Natural killer cell treated with Interleukin-12 subunit alpha and Interleukin-12 subunit beta and Interleukin-15 and Interleukin-18, amount 100 ng/mL, for 72 hours (primary cell): Measurements from ENCODE around the gene RPP30. TPM values are rescaled to one million over a fixed set of nuclear protein-coding genes. Genes with fewer than 3 reads are reported as not detected.

ENCODE experiments used
- ATAC-seq, 2 donors: fragments of 150-1000 bp; cut with Tn5 transposase in 1 of 2; sonication (Bioruptor Pico), chemical (Tn5 transposase) in 1 of 2; 2 replicates each; pipeline ENCODE4 v1.10.0; 2021
- DNase-seq: peaks from one replicate; pipeline ENCODE4 v3.0.0; 2022; ENCODE audit warnings: low spot score
- H3K27ac Mint-ChIP-seq, 2 donors: 1 replicate in 1 of 2; 2 replicates in 1 of 2; pipeline ENCODE4 v1.8.0; 2022; ENCODE audit warnings: mixed read lengths in 2 of 2, mild to moderate bottlenecking in 1 of 2, moderate library complexity in 1 of 2
- H3K27me3 Mint-ChIP-seq, 2 donors: 1 replicate in 1 of 2; 2 replicates in 1 of 2; pipeline ENCODE4 v1.8.0; 2022; ENCODE audit warnings: mixed read lengths in 2 of 2
- H3K36me3 Mint-ChIP-seq: one replicate; pipeline ENCODE4 v1.8.0; 2022; ENCODE audit warnings: mixed read lengths
- H3K4me1 Mint-ChIP-seq, 2 donors: 1 replicate in 1 of 2; 2 replicates in 1 of 2; pipeline ENCODE4 v1.8.0; 2022; ENCODE audit warnings: low read depth in 2 of 2, mixed read lengths in 2 of 2, mild to moderate bottlenecking in 1 of 2
- H3K4me3 Mint-ChIP-seq: one replicate; pipeline ENCODE4 v1.8.0; 2022; ENCODE audit warnings: mixed read lengths
- H3K9me3 Mint-ChIP-seq: 2 replicates; pipeline ENCODE4 v1.8.0; 2022; ENCODE audit warnings: mixed read lengths
- total RNA-seq, 2 donors: library from RNA; stranded (reverse); gene quantifications; one replicate each; pipeline ENCODE4 v1.2.3, GENCODE V29; 2022

Gene RPP30
- total RNA-seq, 2 donors from 2014 or later: 46.9 to 69.7 TPM

- H3K36me3 Mint-ChIP-seq: no peaks in the 10 kb centered on the region
- no peak for ATAC-seq
- no peaks in the 10 kb centered on the region for H3K4me1 Mint-ChIP-seq
- H3K9me3 Mint-ChIP-seq: no peaks in the 10 kb centered on the region
- no peak for DNase-seq
- no peak overlapping the region for H3K27ac Mint-ChIP-seq
- H3K4me3 Mint-ChIP-seq: no peak overlapping the region
- peaks cover 17 to 38% of the 10 kb centered on the region in 2 donors for H3K27me3 Mint-ChIP-seq
Measured at GRCh38 chr10:90915766-90916075, 43.9 kb downstream of the RPP30 start.

GRCh38 chr10:90916392-90917237 lies 44.8 kb downstream of the RPP30 start:
- Mint-ChIP-seq H3K4me3 (no peak overlapping the region), H3K36me3 (no peaks in the 10 kb centered on the region), H3K4me1 (no peaks in the 10 kb centered on the region), H3K27me3 (peaks cover 17 to 38% of the 10 kb centered on the region in 2 donors), H3K9me3 (no peaks in the 10 kb centered on the region), H3K27ac (no peak overlapping the region)
- DNase-seq (no peak), ATAC-seq (no peak)

DNA sequence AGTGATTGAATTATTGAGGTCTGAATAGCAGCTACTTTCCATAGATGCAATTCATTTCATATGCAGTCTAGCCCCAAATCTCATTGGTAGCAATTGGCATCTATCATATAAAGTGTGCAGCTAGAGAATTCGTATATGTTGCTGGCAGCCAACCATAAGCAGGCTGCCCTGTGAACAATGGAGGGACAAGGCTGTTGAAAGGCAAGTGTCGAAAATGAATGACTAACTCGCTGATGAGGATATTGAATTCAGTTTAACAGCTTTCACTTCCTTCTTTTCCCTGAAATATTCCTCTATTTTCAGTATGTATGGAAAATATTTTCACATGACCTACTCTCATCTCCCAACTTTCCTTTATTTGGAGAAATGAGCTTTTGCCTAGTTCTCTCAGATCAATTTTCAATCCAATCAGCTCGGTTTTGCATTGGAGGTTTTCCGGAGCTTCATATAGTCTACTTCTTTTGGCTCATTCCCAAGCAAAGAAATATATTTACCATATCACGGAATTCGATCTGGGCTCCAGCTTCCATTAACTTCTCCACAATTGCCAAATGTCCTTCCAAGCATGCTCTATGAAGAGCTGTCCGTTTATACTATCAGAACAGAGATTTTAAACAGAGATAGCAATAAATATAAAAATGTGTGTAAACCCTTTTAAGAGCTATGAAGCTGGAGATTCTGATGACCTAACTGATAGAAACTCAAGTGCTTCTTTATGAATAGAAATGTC lies 45.6 kb downstream of the RPP30 start:
- H3K27ac Mint-ChIP-seq: no peak overlapping the region
- ATAC-seq: no peak
- DNase-seq: no peak
- H3K4me3 Mint-ChIP-seq: no peak overlapping the region
- H3K27me3 Mint-ChIP-seq: peaks cover 14 to 45% of the 10 kb centered on the region in 2 donors
- no peaks in the 10 kb centered on the region for H3K9me3 Mint-ChIP-seq
- no peaks in the 10 kb centered on the region for H3K4me1 Mint-ChIP-seq
- no peaks in the 10 kb centered on the region for H3K36me3 Mint-ChIP-seq

- peaks cover 18 to 50% of the 10 kb centered on the region in 2 donors for H3K27me3 Mint-ChIP-seq
Measured at GRCh38 chr10:90917968-90918318, 46.2 kb downstream of the RPP30 start.

GRCh38 chr10:90919683-90920574 lies 48.2 kb downstream of the RPP30 start:
- H3K4me1 Mint-ChIP-seq: no peaks in the 10 kb centered on the region
- ATAC-seq: no peak
- H3K36me3 Mint-ChIP-seq: no peaks in the 10 kb centered on the region
- no peak overlapping the region for H3K4me3 Mint-ChIP-seq
- H3K27me3 Mint-ChIP-seq: peaks cover 24 to 54% of the 10 kb centered on the region in 2 donors
- no peak for DNase-seq
- H3K27ac Mint-ChIP-seq: no peak overlapping the region
- H3K9me3 Mint-ChIP-seq: no peaks in the 10 kb centered on the region

More at GRCh38 chr10:90917968-90918318, 46.2 kb downstream of the RPP30 start:
- no peak for ATAC-seq
- Mint-ChIP-seq H3K4me3 (no peak overlapping the region), H3K36me3 (no peaks in the 10 kb centered on the region), H3K4me1 (no peaks in the 10 kb centered on the region), H3K27ac (no peak overlapping the region), H3K9me3 (no peaks in the 10 kb centered on the region)
- no peak for DNase-seq

DNA sequence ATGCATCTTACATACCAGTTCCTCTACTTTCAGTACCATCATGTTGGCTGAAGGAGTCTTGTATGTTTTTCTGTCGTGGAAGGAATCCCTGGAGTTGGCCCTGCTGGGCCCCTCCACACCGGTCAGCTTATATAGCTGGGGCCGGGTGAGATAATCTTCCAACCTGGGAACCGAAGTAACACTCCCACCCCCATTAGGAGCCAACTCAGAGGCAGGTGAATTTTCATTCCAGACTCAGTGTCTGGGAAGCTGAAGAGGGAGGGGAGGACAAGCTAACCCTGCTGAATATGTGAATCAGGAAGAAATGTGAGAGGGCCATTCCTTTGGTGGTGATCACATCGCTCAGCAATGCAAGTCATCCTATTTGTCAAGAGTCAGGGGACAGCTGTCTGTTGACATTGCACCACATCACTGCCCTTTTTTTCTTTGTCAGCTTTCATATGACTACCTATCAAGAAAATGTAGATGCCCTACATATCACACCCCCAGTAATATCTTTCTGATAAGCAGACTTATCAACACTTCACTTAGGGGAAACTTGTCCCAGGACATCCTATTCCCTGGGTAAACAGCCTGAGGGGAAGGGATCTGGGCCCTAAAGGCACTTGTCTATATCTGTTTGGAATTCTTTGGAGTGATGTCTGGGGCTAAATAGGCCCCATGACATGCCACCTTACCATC lies 49.4 kb downstream of the RPP30 start, which contains the start of gene ANKRD1:
ANKRD1 (minus strand) TSS at position 102 of the 681 bp plus-strand sequence; CDS start at position 42, 60 bp downstream.
- Mint-ChIP-seq H3K4me3 (no peak within 1 kb of the TSS), H3K9me3 (no peaks in the 10 kb centered on the region)
- no peak for ATAC-seq

GRCh38 chr10:90921906-90922305 lies 50.1 kb downstream of the RPP30 start:
- no peaks in the 10 kb centered on the region for H3K36me3 Mint-ChIP-seq
- peaks cover 17 to 42% of the 10 kb centered on the region in 2 donors for H3K27me3 Mint-ChIP-seq
- no peaks in the 10 kb centered on the region for H3K9me3 Mint-ChIP-seq
- ATAC-seq: no peak
- no peak overlapping the region for H3K4me3 Mint-ChIP-seq
- H3K4me1 Mint-ChIP-seq: no peaks in the 10 kb centered on the region
- DNase-seq: no peak
- no peak overlapping the region for H3K27ac Mint-ChIP-seq

More for the DNA sequence above, 49.4 kb downstream of the RPP30 start, which contains the start of gene ANKRD1:
- Mint-ChIP-seq H3K27me3 (peaks cover 20 to 46% of the 10 kb centered on the region in 2 donors), H3K4me1 (no peaks in the 10 kb centered on the region), H3K36me3 (no peaks in the 10 kb centered on the region), H3K27ac (no peak within 1 kb of the TSS)
- no peak for DNase-seq

DNA sequence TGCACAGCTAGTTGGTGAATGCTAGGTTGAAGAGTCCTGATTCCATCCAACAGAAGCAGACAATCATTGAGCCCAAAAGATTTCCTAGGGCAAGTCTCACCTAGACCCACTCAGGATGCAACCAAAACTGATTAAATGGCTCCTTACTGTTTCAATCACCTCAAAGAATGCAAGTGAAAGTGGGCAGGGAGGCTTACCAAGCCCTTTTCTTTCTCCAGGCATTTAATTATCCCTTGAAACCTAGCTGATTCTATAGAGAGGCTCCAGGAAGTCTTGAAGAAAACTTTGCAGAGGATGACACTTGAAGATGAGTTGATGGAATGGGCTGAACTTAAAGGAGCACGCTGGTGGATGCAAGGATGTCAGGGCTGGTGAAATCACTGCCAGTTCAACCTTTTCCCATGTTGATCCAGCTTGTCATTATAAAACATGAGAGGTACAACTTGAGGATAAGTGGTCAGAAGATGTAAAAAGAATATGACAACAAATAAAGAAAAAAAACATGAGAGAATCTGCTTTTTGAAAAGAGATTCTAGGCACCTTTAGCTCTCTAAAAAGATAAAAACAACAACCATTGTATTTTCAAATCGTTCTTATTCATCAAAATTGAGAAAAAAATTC lies 51.4 kb downstream of the RPP30 start:
- no peak for ATAC-seq
- Mint-ChIP-seq H3K9me3 (no peaks in the 10 kb centered on the region), H3K4me1 (no peaks in the 10 kb centered on the region), H3K4me3 (no peak overlapping the region), H3K36me3 (no peaks in the 10 kb centered on the region), H3K27ac (no peak overlapping the region), H3K27me3 (peaks cover 14 to 38% of the 10 kb centered on the region in 2 donors)
- DNase-seq: no peak

- no peak for ATAC-seq
- no peak overlapping the region for H3K4me3 Mint-ChIP-seq
- H3K27ac Mint-ChIP-seq: no peak overlapping the region
- no peaks in the 10 kb centered on the region for H3K9me3 Mint-ChIP-seq
- H3K4me1 Mint-ChIP-seq: no peaks in the 10 kb centered on the region
- H3K36me3 Mint-ChIP-seq: no peaks in the 10 kb centered on the region
- peaks cover 19 to 48% of the 10 kb centered on the region in 2 donors for H3K27me3 Mint-ChIP-seq
- DNase-seq: no peak
Measured at GRCh38 chr10:90924552-90924951, 52.8 kb downstream of the RPP30 start.

DNA sequence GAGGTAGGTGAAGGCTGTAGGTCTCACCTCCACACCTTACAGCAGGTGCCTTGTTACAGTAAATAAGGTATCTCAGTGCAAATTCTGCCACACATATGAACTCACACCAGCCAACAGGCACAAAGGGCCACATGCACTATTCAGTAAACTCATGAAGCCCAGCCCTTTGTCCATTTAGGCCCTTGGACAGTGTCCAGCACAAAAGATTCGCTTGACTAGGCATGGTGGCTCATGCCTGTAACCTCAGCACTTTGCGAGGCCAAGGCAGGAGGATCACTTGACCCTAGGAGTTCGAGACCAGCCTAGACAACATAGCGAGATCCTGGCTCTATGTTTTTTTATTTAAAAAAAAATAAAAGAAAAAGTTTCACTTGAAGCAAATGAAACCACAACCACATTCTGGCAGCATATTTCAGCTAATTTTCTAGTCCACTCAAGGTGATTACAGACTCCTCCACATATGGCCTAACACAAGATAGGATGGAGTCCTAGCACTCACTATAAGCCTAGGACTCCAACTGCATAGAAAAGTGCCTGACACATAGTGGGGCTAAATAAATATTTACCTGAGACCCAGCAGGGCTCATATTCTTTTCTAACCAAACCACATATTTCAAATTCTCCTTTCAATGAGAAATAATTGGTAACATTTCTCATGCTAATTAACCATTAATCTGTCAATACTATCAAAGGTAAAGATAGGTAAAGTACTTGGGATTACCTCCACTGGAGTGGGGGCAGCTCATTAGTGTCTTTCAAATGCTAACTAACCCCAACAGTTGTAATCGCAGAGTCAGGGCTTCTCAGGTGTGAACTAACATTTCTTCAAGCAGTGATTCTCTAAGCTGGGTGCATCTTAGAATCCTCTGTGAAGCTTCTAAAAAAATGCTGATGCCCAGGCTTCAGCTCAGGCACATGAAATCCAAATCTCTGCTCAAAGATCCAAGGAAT lies 53.6 kb downstream of the RPP30 start:
- no peak for ATAC-seq
- Mint-ChIP-seq H3K4me1 (no peaks in the 10 kb centered on the region), H3K9me3 (no peaks in the 10 kb centered on the region), H3K27ac (no peak overlapping the region), H3K36me3 (no peaks in the 10 kb centered on the region), H3K27me3 (peaks cover 19 to 48% of the 10 kb centered on the region in 2 donors), H3K4me3 (no peak overlapping the region)
- no peak for DNase-seq

- Mint-ChIP-seq H3K4me1 (no peaks in the 10 kb centered on the region), H3K27me3 (peaks cover 26 to 45% of the 10 kb centered on the region in 2 donors), H3K4me3 (no peak overlapping the region), H3K27ac (no peak overlapping the region), H3K36me3 (no peaks in the 10 kb centered on the region), H3K9me3 (no peaks in the 10 kb centered on the region)
- DNase-seq (no peak), ATAC-seq (no peak)
Measured at GRCh38 chr10:90927293-90927692, 55.5 kb downstream of the RPP30 start.

- Mint-ChIP-seq H3K27me3 (peaks cover 19 to 44% of the 10 kb centered on the region in 2 donors), H3K4me3 (no peak overlapping the region)
- no peak for DNase-seq
Measured at GRCh38 chr10:90929179-90929578, 57.4 kb downstream of the RPP30 start.

More at GRCh38 chr10:90929179-90929578, 57.4 kb downstream of the RPP30 start:
- H3K27ac Mint-ChIP-seq: no peak overlapping the region
- no peak for ATAC-seq
- H3K36me3 Mint-ChIP-seq: no peaks in the 10 kb centered on the region
- no peaks in the 10 kb centered on the region for H3K9me3 Mint-ChIP-seq
- H3K4me1 Mint-ChIP-seq: no peaks in the 10 kb centered on the region
